Activated naive CD4-positive, alpha-beta T cell treated with anti-CD3 and anti-CD28 coated beads, Interleukin-2, amount 50 U/mL, for 72 hours (primary cell): ENCODE results near the gene SUMF1. TPM values are rescaled to one million over a fixed set of nuclear protein-coding genes. Genes with fewer than 3 reads are reported as not detected.
A peak's percentile ranks its signal among the peaks of the same experiment; 100 is the strongest.
"Not testable (repeated sequence)": the region's sequence is repeated elsewhere in the genome, so short reads cannot be mapped to it uniquely, and the experiment has no call there.

Experiments
- ATAC-seq, 2 donors: fragments of 150-1000 bp; cut with Tn5 transposase; 2 replicates each; pipeline ENCODE4 v1.10.0; 2021; ENCODE audit warnings: mild to moderate bottlenecking in 2 of 2, moderate library complexity in 2 of 2
- DNase-seq, 2 donors: peaks; one replicate each; pipeline ENCODE4 v3.0.0; 2021 to 2022; ENCODE audit warnings: low spot score in 2 of 2
- H3K27ac Mint-ChIP-seq, 2 donors: one replicate each; pipeline ENCODE4 v1.8.0; 2022; ENCODE audit warnings: mild to moderate bottlenecking in 2 of 2, mixed read lengths in 2 of 2
- H3K36me3 Mint-ChIP-seq, 2 donors: one replicate each; pipeline ENCODE4 v1.8.0; 2022; ENCODE audit warnings: mixed read lengths in 2 of 2
- H3K9me3 Mint-ChIP-seq, 2 donors: one replicate each; pipeline ENCODE4 v1.8.0; 2022; ENCODE audit warnings: mixed read lengths in 2 of 2
- total RNA-seq, 2 donors: library from RNA; stranded (reverse); gene quantifications; one replicate each; pipeline ENCODE4 v1.2.3, GENCODE V29; 2022

Gene SUMF1
- total RNA-seq, 2 donors from 2014 or later: 4.8 to 6.2 TPM

- no peak overlapping the region for H3K27ac Mint-ChIP-seq
- DNase-seq (no peak), ATAC-seq (no peak)
- no peaks in the 10 kb centered on the region for H3K36me3 Mint-ChIP-seq
- no peaks in the 10 kb centered on the region for H3K9me3 Mint-ChIP-seq
Measured at GRCh38 chr3:4475804-4476203, 8.7 kb upstream of the SUMF1 start.

- no peaks in the 10 kb centered on the region for H3K36me3 Mint-ChIP-seq
- no peaks in the 10 kb centered on the region for H3K9me3 Mint-ChIP-seq
- peak overlapping the region in 1 of 2 donors; percentile 56 for H3K27ac Mint-ChIP-seq
- DNase-seq: no peak
- peak; percentile 73 to 90 for ATAC-seq
Measured at GRCh38 chr3:4474683-4475490, 7.8 kb upstream of the SUMF1 start.

GRCh38 chr3:4472766-4473165 lies 5.7 kb upstream of the SUMF1 start:
- ATAC-seq (no peak), DNase-seq (no peak)
- no peaks in the 10 kb centered on the region for H3K9me3 Mint-ChIP-seq
- H3K36me3 Mint-ChIP-seq: no peaks in the 10 kb centered on the region
- no peak overlapping the region for H3K27ac Mint-ChIP-seq

- no peak for ATAC-seq
- peak overlapping the region in 1 of 2 donors; percentile 66 for H3K27ac Mint-ChIP-seq
- DNase-seq: no peak
- H3K36me3 Mint-ChIP-seq: no peaks in the 10 kb centered on the region
- H3K9me3 Mint-ChIP-seq: no peaks in the 10 kb centered on the region
Measured at GRCh38 chr3:4472312-4472711, 5.2 kb upstream of the SUMF1 start.

GRCh38 chr3:4471907-4472306 lies 4.8 kb upstream of the SUMF1 start:
- Mint-ChIP-seq H3K27ac (peak overlapping the region in 1 of 2 donors; percentile 66), H3K9me3 (no peaks in the 10 kb centered on the region), H3K36me3 (no peaks in the 10 kb centered on the region)
- DNase-seq: no peak
- no peak for ATAC-seq

GRCh38 chr3:4467522-4467867 lies 426 bp upstream of the SUMF1 start:
- Mint-ChIP-seq H3K36me3 (no peaks in the 10 kb centered on the region), H3K9me3 (no peaks in the 10 kb centered on the region)
- ATAC-seq: no peak

GRCh38 chr3:4464576-4464975 lies 2.5 kb downstream of the SUMF1 start:
- no peak for ATAC-seq
- DNase-seq: no peak
- H3K27ac Mint-ChIP-seq: peak overlapping the region; percentile 10 to 96
- H3K9me3 Mint-ChIP-seq: no peaks in the 10 kb centered on the region
- H3K36me3 Mint-ChIP-seq: no peaks in the 10 kb centered on the region

More at GRCh38 chr3:4467522-4467867, 426 bp upstream of the SUMF1 start:
- H3K27ac Mint-ChIP-seq: peak overlapping the region; percentile 96
- DNase-seq: no peak

- no peaks in the 10 kb centered on the region for H3K9me3 Mint-ChIP-seq
- H3K27ac Mint-ChIP-seq: no peak overlapping the region
- no peak for ATAC-seq
- DNase-seq: no peak
- H3K36me3 Mint-ChIP-seq: no peaks in the 10 kb centered on the region
Measured at GRCh38 chr3:4462369-4463040, 4.6 kb downstream of the SUMF1 start.

GRCh38 chr3:4461468-4462090 lies 5.5 kb downstream of the SUMF1 start:
- no peak for DNase-seq
- H3K36me3 Mint-ChIP-seq: no peaks in the 10 kb centered on the region
- ATAC-seq: peak; percentile 47 to 75
- H3K9me3 Mint-ChIP-seq: no peaks in the 10 kb centered on the region
- no peak overlapping the region for H3K27ac Mint-ChIP-seq

GRCh38 chr3:4460334-4460733 lies 6.7 kb downstream of the SUMF1 start:
- Mint-ChIP-seq H3K36me3 (no peaks in the 10 kb centered on the region), H3K27ac (no peak overlapping the region), H3K9me3 (no peaks in the 10 kb centered on the region)
- DNase-seq (no peak), ATAC-seq (no peak)

- Mint-ChIP-seq H3K27ac (no peak overlapping the region), H3K36me3 (no peaks in the 10 kb centered on the region), H3K9me3 (no peaks in the 10 kb centered on the region)
- DNase-seq (no peak), ATAC-seq (no peak)
Measured at GRCh38 chr3:4458961-4459360, 8.1 kb downstream of the SUMF1 start.

GRCh38 chr3:4456780-4457179 lies 10.3 kb downstream of the SUMF1 start:
- not testable (repeated sequence) for ATAC-seq, H3K9me3 Mint-ChIP-seq

GRCh38 chr3:4454142-4454541 lies 12.9 kb downstream of the SUMF1 start:
- DNase-seq (no peak), ATAC-seq (no peak)
- no peak overlapping the region for H3K27ac Mint-ChIP-seq
- peaks cover 0 to 4% of the 10 kb centered on the region in 2 donors for H3K36me3 Mint-ChIP-seq
- H3K9me3 Mint-ChIP-seq: no peaks in the 10 kb centered on the region

More at GRCh38 chr3:4456780-4457179, 10.3 kb downstream of the SUMF1 start:
- not testable (repeated sequence) for H3K36me3 Mint-ChIP-seq, DNase-seq, H3K27ac Mint-ChIP-seq

GRCh38 chr3:4449043-4449805 lies 17.8 kb downstream of the SUMF1 start:
- Mint-ChIP-seq H3K36me3 (peaks cover 0 to 4% of the 10 kb centered on the region in 2 donors), H3K27ac (peak overlapping the region in 1 of 2 donors; percentile 47), H3K9me3 (no peaks in the 10 kb centered on the region)
- ATAC-seq (no peak), DNase-seq (no peak)

GRCh38 chr3:4448187-4448586 lies 18.9 kb downstream of the SUMF1 start:
- Mint-ChIP-seq H3K9me3 (no peaks in the 10 kb centered on the region), H3K27ac (peak overlapping the region in 1 of 2 donors; percentile 7), H3K36me3 (peaks cover 0 to 4% of the 10 kb centered on the region in 2 donors)
- ATAC-seq (no peak), DNase-seq (no peak)

- peak overlapping the region in 1 of 2 donors; percentile 9 for H3K27ac Mint-ChIP-seq
- H3K9me3 Mint-ChIP-seq: no peaks in the 10 kb centered on the region
- ATAC-seq (no peak), DNase-seq (no peak)
- peaks cover 0 to 4% of the 10 kb centered on the region in 2 donors for H3K36me3 Mint-ChIP-seq
Measured at GRCh38 chr3:4447295-4447999, 19.6 kb downstream of the SUMF1 start.
